H1 (cell line): Measurements from ENCODE around the gene DOCK8. TPM values are rescaled to one million over a fixed set of nuclear protein-coding genes. Genes with fewer than 3 reads are reported as not detected.

Experiments used
- CTCF ChIA-PET: fragments of 300-600 bp; sonication (Branson Sonifier 250); formaldehyde crosslinking; loops from one replicate; lab custom pipeline; 2021; ENCODE audit not compliant: partially characterized antibody; lab: Charles Lee
- POLR2A ChIA-PET: fragments of 300-600 bp; sonication (Branson Sonifier 250); formaldehyde crosslinking; loops from one replicate; lab custom pipeline; 2021; ENCODE audit warnings: inconsistent platforms; ENCODE audit not compliant: partially characterized antibody; lab: Charles Lee
- DNase-seq, 2 experiments: peaks; one replicate each; pipeline versions ENCODE4 v3.0.0 to v3.0.0-alpha.2; 2010 to 2022; ENCODE audit warnings: low spot score in 2 of 2, low read depth in 1 of 2, mixed read lengths in 1 of 2
- FAIRE-seq: peaks from 2 replicates; lab custom pipeline; 2011; peaks lifted over from hg19 to GRCh38; lab: Jason Lieb, UNC
- H2AFZ ChIP-seq: 2 replicates; pipeline ENCODE4 v1.8.1; 2012; ENCODE audit warnings: low read length, inconsistent platforms
- H2AK5ac ChIP-seq: 2 replicates; pipeline ENCODE4 v1.6.1; 2013; ENCODE audit warnings: low read depth, low read length
- H2BK120ac ChIP-seq: replicated peaks from 2 replicates; pipeline ENCODE3; 2013; ENCODE audit warnings: low read depth, low read length, inconsistent platforms
- H2BK12ac ChIP-seq: 2 replicates; pipeline ENCODE4 v1.6.1; 2013; ENCODE audit warnings: low read depth, low read length
- H2BK15ac ChIP-seq: 2 replicates; pipeline ENCODE4 v1.6.1; 2013; ENCODE audit warnings: low read length
- H2BK20ac ChIP-seq: 2 replicates; pipeline ENCODE4 v1.6.1; 2013; ENCODE audit warnings: low read length
- H2BK5ac ChIP-seq: 2 replicates; pipeline ENCODE4 v1.6.1; 2013; ENCODE audit warnings: low read depth, low read length
- H3K14ac ChIP-seq: 2 replicates; pipeline ENCODE4 v1.6.1; 2013; ENCODE audit warnings: inconsistent platforms; ENCODE audit not compliant: insufficient read length
- H3K18ac ChIP-seq: 2 replicates; pipeline ENCODE4 v1.6.1; 2013; ENCODE audit warnings: low read length; ENCODE audit errors: extremely low read depth
- H3K23ac ChIP-seq: 2 replicates; pipeline ENCODE4 v1.6.1; 2013; ENCODE audit warnings: inconsistent platforms; ENCODE audit not compliant: insufficient read length
- H3K23me2 ChIP-seq: 2 replicates; pipeline ENCODE4 v1.6.1; 2013; ENCODE audit warnings: low read depth, low read length
- H3K27ac ChIP-seq: 2 replicates; pipeline ENCODE4 v1.6.1; 2011; ENCODE audit warnings: low read depth, low read length, inconsistent platforms
- H3K27me3 ChIP-seq, 4 experiments: replicated peaks in 1 of 4; 1 replicate in 1 of 4; 2 replicates in 3 of 4; pipeline versions ENCODE4 v1.6.1 to v1.8.1; 2011 to 2013; ENCODE audit warnings: low read length in 3 of 4, mild to moderate bottlenecking in 3 of 4, inconsistent platforms in 2 of 4, mixed read lengths in 2 of 4, moderate library complexity in 1 of 4; ENCODE audit not compliant: control insufficient read depth in 3 of 4, insufficient read depth in 3 of 4; ENCODE audit errors: extremely low read depth in 1 of 4
- H3K36me3 ChIP-seq, 4 experiments: 2 replicates each; pipeline versions ENCODE4 v1.6.1 to v1.8.1; 2011 to 2013; ENCODE audit warnings: mild to moderate bottlenecking in 4 of 4, low read length in 3 of 4, moderate library complexity in 2 of 4, control low read depth in 1 of 4, inconsistent platforms in 1 of 4; ENCODE audit not compliant: insufficient read depth in 4 of 4, control insufficient read depth in 2 of 4
- H3K4ac ChIP-seq: replicated peaks from 2 replicates; pipeline ENCODE3; 2013; ENCODE audit warnings: low read length, low read depth, mixed read lengths, inconsistent platforms; ENCODE audit not compliant: insufficient read length
- H3K4me1 ChIP-seq, 4 experiments: replicated peaks in 1 of 4; 1 replicate in 1 of 4; 2 replicates in 3 of 4; pipeline versions ENCODE4 v1.6.1 to v1.8.1; 2011 to 2013; ENCODE audit warnings: low read length in 3 of 4, inconsistent platforms in 2 of 4, mixed read lengths in 1 of 4; ENCODE audit not compliant: insufficient read depth in 4 of 4, control insufficient read depth in 3 of 4
- H3K4me2 ChIP-seq, 2 experiments: 2 replicates each; pipeline versions ENCODE4 v1.6.1 to v1.8.1; 2011 to 2013; ENCODE audit warnings: low read depth in 2 of 2, low read length in 2 of 2, control low read depth in 1 of 2, inconsistent platforms in 1 of 2, mild to moderate bottlenecking in 1 of 2; ENCODE audit not compliant: insufficient read depth in 1 of 2
- H3K4me3 ChIP-seq, 4 experiments: fragments of 200-600, 300-600 bp in 1 of 4; sonication (generic), shearing (Covaris generic), sonication (Bioruptor Twin) in 1 of 4; 2 replicates each; pipeline versions ENCODE4 v1.5.1 to v1.8.1; 2011 to 2016; ENCODE audit warnings: low read length in 4 of 4, low read depth in 3 of 4, control low read depth in 2 of 4, inconsistent platforms in 2 of 4, mild to moderate bottlenecking in 2 of 4, mixed read lengths in 1 of 4, moderate library complexity in 1 of 4; ENCODE audit not compliant: insufficient read depth in 2 of 4; ENCODE audit errors: extremely low read depth in 1 of 4
- H3K56ac ChIP-seq: replicated peaks from 2 replicates; pipeline ENCODE3; 2013; ENCODE audit warnings: low read depth, mild to moderate bottlenecking, mixed read lengths, low read length, inconsistent platforms; ENCODE audit not compliant: insufficient read length
- H3K79me1 ChIP-seq: 2 replicates; pipeline ENCODE4 v1.6.1; 2013; ENCODE audit warnings: low read depth, low read length, control low read depth
- H3K79me2 ChIP-seq, 2 experiments: 2 replicates each; pipeline versions ENCODE4 v1.6.1 to v1.8.1; 2012 to 2013; ENCODE audit warnings: low read length in 2 of 2, mild to moderate bottlenecking in 2 of 2, inconsistent platforms in 1 of 2; ENCODE audit not compliant: insufficient read depth in 2 of 2, control insufficient read depth in 1 of 2
- H3K9ac ChIP-seq, 4 experiments: replicated peaks in 1 of 4; 1 replicate in 1 of 4; 2 replicates in 3 of 4; pipeline versions ENCODE4 v1.6.1 to v1.8.1; 2011 to 2013; ENCODE audit warnings: low read depth in 3 of 4, low read length in 3 of 4, control low read depth in 2 of 4, mild to moderate bottlenecking in 2 of 4, moderate library complexity in 2 of 4, inconsistent platforms in 1 of 4; ENCODE audit errors: extremely low read depth in 1 of 4
- H3K9me3 ChIP-seq, 2 experiments: 2 replicates each; pipeline versions ENCODE4 v1.6.1 to v1.8.1; 2012 to 2013; ENCODE audit warnings: mild to moderate bottlenecking in 2 of 2, moderate library complexity in 2 of 2, control low read depth in 1 of 2, inconsistent platforms in 1 of 2, low read depth in 1 of 2, low read length in 1 of 2, mixed read lengths in 1 of 2; ENCODE audit not compliant: insufficient read depth in 2 of 2
- H4K20me1 ChIP-seq, 2 experiments: replicated peaks in 1 of 2; 2 replicates each; pipeline versions ENCODE3 to v1.8.1; 2011 to 2013; ENCODE audit warnings: inconsistent platforms in 2 of 2, low read length in 2 of 2, mild to moderate bottlenecking in 1 of 2; ENCODE audit not compliant: insufficient read depth in 2 of 2, control insufficient read depth in 1 of 2
- H4K5ac ChIP-seq: 2 replicates; pipeline ENCODE4 v1.6.1; 2013; ENCODE audit warnings: low read length, low read depth, mixed read lengths, inconsistent platforms; ENCODE audit not compliant: insufficient read length
- H4K8ac ChIP-seq: 2 replicates; pipeline ENCODE4 v1.8.0; 2013; ENCODE audit warnings: mild to moderate bottlenecking, moderate library complexity, low read length, inconsistent platforms; ENCODE audit not compliant: insufficient read depth; ENCODE audit errors: extremely low read depth
- H4K91ac ChIP-seq: replicated peaks from 2 replicates; pipeline ENCODE3; 2013; ENCODE audit warnings: low read length, mixed read lengths, inconsistent platforms; ENCODE audit not compliant: insufficient read length
- CREB1 ChIP-seq: IDR thresholded peaks from 2 replicates; pipeline ENCODE4 v1.6.1; 2012; ENCODE audit warnings: inconsistent platforms
- HDAC2 ChIP-seq, 2 experiments: fragments of 300-600 bp in 1 of 2; sonication (generic) in 1 of 2; IDR thresholded peaks; 2 replicates each; pipeline ENCODE4 v1.6.1; 2011 to 2012; ENCODE audit warnings: low read depth in 2 of 2, low read length in 2 of 2, mild to moderate bottlenecking in 2 of 2, moderate library complexity in 2 of 2, borderline replicate concordance in 1 of 2, inconsistent platforms in 1 of 2
- HDAC6 ChIP-seq: IDR thresholded peaks from one replicate; pipeline ENCODE4 v1.7.1; 2012; ENCODE audit warnings: low read depth, mild to moderate bottlenecking, inconsistent platforms, low read length, moderate library complexity
- RFX5 ChIP-seq: IDR thresholded peaks from 2 replicates; pipeline ENCODE4 v1.6.1; 2011; ENCODE audit warnings: low read depth, low read length, improper control_type of control experiment, borderline replicate concordance
- WGBS, 2 experiments: shearing (Covaris generic) in 1 of 2; methylation state at CpG; one replicate each; pipeline versions ENCODE4 v1.1.6 to v1.1.7; 2013 to 2015; ENCODE audit warnings: low lambda C conversion rate in 2 of 2, mixed read lengths in 2 of 2, inconsistent platforms in 1 of 2, low coverage in 1 of 2, missing lambda C conversion rate in 1 of 2; ENCODE audit not compliant: insufficient replicate concordance in 2 of 2, insufficient coverage in 1 of 2, insufficient read length in 1 of 2; ENCODE audit errors: extremely low coverage in 1 of 2, missing lambda C conversion rate in 1 of 2; 5-methylcytosine and 5-hydroxymethylcytosine counted together
- polyA plus RNA-seq, 7 experiments: library from polyadenylated mRNA; depleted of rRNA in 3 of 7; stranded (reverse) in 5 of 7; unstranded in 2 of 7; fragments of >200 nt in 5 of 7; fragments of 200-250 nt in 2 of 7; gene quantifications; 1 replicate in 5 of 7; 2 replicates in 1 of 7; 4 replicates in 1 of 7; pipeline versions ENCODE4 v1.2.1 to v1.2.3, GENCODE V29; 2011 to 2013; ENCODE audit warnings: missing spikeins in 2 of 7, mixed read lengths in 2 of 7
- total RNA-seq: library from RNA; stranded (reverse); fragmentation: NEBNext Ultra II Directional; extraction: Animal tissue kit (Norgen Biotek cat#: 25700); gene quantifications from 2 replicates; pipeline ENCODE4 v1.2.1, GENCODE V29; 2021
- TF ChIP-seq, protein P1 (sequence below): IDR thresholded peaks from 2 replicates; pipeline ENCODE4 v1.6.1; 2011; ENCODE audit warnings: low read depth, mild to moderate bottlenecking, low read length; ENCODE audit not compliant: insufficient read depth

DOCK8 gene
- total and polyA plus RNA-seq, 2 of the 8 experiments (the other 6 are each of a cell fraction or from before 2014, with no cell fraction given): 0.57 to 2.0 TPM

DNA sequence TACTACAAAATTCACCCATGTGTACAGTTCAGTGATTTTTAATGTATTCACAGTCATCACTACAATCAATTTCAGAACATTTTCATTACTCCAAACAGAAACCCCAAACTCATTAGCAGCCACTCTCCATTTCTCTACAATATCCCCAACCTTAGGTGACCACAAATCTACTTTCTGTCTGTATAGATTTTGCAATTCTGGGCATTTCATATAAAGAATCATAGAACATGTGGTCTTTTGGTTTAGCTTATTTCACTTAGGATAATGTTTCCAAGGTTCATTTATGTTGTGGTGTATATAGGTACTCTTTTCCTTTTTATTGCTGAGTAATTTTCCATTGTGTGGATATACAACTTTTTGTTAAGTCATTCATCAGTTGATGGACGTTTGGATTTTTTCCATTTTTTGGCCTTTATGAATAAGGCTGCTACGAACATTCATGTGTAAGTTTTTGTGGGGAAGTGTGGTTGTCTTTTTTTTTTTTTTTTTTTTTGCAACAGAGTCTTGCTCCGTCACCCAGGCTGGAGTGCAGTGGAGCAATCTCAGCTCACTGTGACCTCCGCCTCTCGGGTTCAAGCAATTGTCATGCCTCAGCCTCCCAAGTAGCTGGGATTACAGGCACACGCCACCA lies 54.5 kb downstream of the DOCK8 start:
- H2AK5ac ChIP-seq: no peak overlapping the region
- FAIRE-seq: no peak
- H3K79me1 ChIP-seq: no peaks in the 10 kb centered on the region
- H3K23me2 ChIP-seq: no peaks in the 10 kb centered on the region
- no peak overlapping the region for H3K14ac ChIP-seq
- no peaks in the 10 kb centered on the region for H3K27me3 ChIP-seq
- H3K9ac ChIP-seq: no peak overlapping the region
- H2BK15ac ChIP-seq: no peak overlapping the region
- no peak overlapping the region for H2BK5ac ChIP-seq
- no peak overlapping the region for H2AFZ ChIP-seq
- CTCF ChIA-PET: no interaction called here
- no peak overlapping the region for H2BK20ac ChIP-seq
- no peak overlapping the region for H4K8ac ChIP-seq
- no peak overlapping the region for H3K18ac ChIP-seq
- H3K56ac ChIP-seq: no peak overlapping the region
- H3K9me3 ChIP-seq: no peaks in the 10 kb centered on the region
- POLR2A ChIA-PET: no interaction called here
- H4K5ac ChIP-seq: no peak overlapping the region
- no peak overlapping the region for H2BK12ac ChIP-seq
- no peaks in the 10 kb centered on the region for H3K4me1 ChIP-seq
- WGBS, 2 experiments: 94% methylated on average over 5 of the region's 6 CpGs; no CpG with 5 or more reads in 1 of the 2 experiments
- no peak overlapping the region for H3K23ac ChIP-seq
- no peak overlapping the region for H3K4ac ChIP-seq
- H3K36me3 ChIP-seq: no peaks in the 10 kb centered on the region
- DNase-seq: no peak
- no peak overlapping the region for H2BK120ac ChIP-seq
- H3K4me2 ChIP-seq: no peak overlapping the region
- H4K91ac ChIP-seq: no peak overlapping the region
- no peaks in the 10 kb centered on the region for H4K20me1 ChIP-seq
- no peak overlapping the region for H3K4me3 ChIP-seq
- no peak overlapping the region for H3K27ac ChIP-seq
- H3K79me2 ChIP-seq: no peaks in the 10 kb centered on the region
- TF ChIP-seq HDAC2 (IDR thresholded peaks at IDR 0.05; ENCODE audit: borderline replicate concordance in 1 of 2, low read depth in 2 of 2, low read length in 2 of 2) (no peak), HDAC6 (no peak), CREB1 (no peak), RFX5 (no peak)
- TF ChIP-seq, protein P1, sequence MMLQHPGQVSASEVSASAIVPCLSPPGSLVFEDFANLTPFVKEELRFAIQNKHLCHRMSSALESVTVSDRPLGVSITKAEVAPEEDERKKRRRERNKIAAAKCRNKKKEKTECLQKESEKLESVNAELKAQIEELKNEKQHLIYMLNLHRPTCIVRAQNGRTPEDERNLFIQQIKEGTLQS: no peak
